H54 (cell line): ENCODE results near the gene LINC01488.

Experiments used
- DNase-seq: peaks from one replicate; pipeline ENCODE4 v3.0.0; 2011; ENCODE audit warnings: low spot score, mixed read lengths; ENCODE audit not compliant: insufficient read length
- FAIRE-seq: peaks from 3 replicates; lab custom pipeline; 2011; peaks lifted over from hg19 to GRCh38; lab: Jason Lieb, UNC
- POLR2A ChIP-seq: IDR thresholded peaks from 2 replicates; pipeline ENCODE4 v1.6.1; 2011; ENCODE audit warnings: low read depth, mild to moderate bottlenecking, low read length

Gene LINC01488

GRCh38 chr11:69450857-69451220 is 30.6 kb upstream of the LINC01488 start:
- DNase-seq: no peak
- no peak for FAIRE-seq
- TF ChIP-seq POLR2A: no peak

DNA sequence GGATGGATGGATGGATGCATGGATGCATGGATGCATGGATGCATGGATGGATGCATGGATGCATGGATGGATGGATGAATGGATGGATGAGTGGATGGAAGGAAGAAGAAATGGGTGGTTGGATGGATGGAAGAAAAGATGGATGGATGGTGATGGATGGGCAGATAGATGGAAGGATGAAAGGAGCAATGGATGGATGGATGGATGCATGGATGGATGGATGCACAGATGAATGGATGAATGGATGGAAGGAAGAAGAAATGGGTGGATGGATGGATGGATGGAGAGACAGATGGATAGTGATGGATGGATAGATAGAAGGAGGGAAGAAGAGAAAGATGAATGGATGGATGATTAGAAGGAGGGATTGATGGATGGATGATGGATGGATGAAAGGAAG is 30.2 kb upstream of the LINC01488 start:
- TF ChIP-seq POLR2A: no peak
- DNase-seq: no peak
- FAIRE-seq: no peak

- FAIRE-seq (no peak), DNase-seq (no peak)
- no peak for TF ChIP-seq POLR2A
Observed at GRCh38 chr11:69452206-69452987, 29.1 kb upstream of the LINC01488 start.

- no peak for TF ChIP-seq POLR2A
- DNase-seq (no peak), FAIRE-seq (no peak)
Observed at GRCh38 chr11:69453151-69453550, 28.3 kb upstream of the LINC01488 start.

DNA sequence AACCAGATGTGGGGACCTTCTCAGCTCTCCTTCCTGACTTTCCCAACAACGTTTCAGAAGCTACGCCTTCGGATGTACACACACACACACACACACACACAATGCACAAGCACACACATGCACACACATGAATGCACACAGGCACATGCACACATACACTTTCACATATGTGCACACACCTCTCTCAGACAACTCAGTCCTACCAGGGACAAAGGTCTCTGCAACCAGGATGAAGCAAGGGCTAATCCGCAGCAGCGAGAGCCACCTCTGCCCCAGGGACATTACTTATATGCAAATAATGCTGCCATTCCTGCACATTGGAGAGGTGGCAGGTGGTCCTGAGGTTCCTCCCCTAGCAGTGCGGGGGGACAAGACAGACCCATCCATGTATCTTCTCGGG is 27.4 kb upstream of the LINC01488 start:
- DNase-seq (no peak), FAIRE-seq (no peak)
- TF ChIP-seq POLR2A: no peak

- no peak for TF ChIP-seq POLR2A
- DNase-seq (no peak), FAIRE-seq (no peak)
Observed at GRCh38 chr11:69455969-69456368, 25.5 kb upstream of the LINC01488 start.

DNA sequence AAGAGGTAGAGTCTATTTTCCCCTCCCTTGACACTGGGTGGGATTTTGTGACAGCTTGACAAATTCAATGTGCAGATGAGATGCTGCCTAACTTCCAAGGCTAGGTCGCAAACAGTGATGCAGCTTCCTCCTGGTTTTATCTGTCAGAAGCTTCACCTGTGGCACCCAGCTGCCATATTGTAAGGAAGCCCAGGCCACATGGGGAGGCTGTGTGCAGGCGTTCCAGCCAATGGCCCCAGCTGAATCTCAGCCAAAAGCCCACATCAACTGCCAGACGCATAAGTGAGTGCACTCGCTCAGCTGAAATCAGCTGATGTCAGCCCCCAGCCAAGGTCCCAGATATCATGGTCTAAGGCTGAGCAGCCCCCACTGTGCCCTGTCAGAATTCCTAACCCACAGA is 24.8 kb upstream of the LINC01488 start:
- DNase-seq: no peak
- no peak for FAIRE-seq
- TF ChIP-seq POLR2A: no peak

DNA sequence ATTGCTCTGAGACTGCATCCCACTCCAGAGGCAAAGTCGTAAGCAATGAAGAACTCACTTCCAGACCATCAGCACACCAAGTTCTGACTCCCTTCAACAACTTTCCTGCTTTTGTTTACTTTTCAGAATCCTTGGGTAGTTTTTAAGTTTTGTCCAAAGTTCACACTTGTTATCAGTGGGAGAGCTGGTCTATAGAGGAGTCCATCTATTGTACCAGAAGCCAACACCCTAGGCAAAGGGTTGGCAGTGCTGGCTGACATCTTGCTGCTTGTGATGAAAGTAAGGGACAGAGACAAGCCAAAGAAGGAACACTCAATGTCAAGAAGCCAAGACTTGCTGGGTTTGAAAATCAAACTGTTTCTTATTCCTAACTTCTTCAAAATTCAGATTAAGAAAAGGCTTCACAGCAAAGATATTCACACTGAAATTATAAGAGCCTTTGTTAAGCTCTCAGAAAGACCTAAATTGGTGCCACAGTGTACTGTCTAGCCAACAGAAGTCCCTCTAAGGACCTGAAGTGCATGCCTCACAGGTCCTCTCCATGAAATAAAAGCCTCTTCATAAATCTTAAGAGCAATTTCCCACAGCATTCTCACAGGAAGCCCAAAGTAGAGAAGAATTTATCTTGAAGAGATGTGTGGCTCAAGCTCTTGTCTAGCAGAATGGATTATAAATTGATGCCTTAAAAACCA is 21.5 kb upstream of the LINC01488 start:
- FAIRE-seq (no peak), DNase-seq (no peak)
- TF ChIP-seq POLR2A: no peak

DNA sequence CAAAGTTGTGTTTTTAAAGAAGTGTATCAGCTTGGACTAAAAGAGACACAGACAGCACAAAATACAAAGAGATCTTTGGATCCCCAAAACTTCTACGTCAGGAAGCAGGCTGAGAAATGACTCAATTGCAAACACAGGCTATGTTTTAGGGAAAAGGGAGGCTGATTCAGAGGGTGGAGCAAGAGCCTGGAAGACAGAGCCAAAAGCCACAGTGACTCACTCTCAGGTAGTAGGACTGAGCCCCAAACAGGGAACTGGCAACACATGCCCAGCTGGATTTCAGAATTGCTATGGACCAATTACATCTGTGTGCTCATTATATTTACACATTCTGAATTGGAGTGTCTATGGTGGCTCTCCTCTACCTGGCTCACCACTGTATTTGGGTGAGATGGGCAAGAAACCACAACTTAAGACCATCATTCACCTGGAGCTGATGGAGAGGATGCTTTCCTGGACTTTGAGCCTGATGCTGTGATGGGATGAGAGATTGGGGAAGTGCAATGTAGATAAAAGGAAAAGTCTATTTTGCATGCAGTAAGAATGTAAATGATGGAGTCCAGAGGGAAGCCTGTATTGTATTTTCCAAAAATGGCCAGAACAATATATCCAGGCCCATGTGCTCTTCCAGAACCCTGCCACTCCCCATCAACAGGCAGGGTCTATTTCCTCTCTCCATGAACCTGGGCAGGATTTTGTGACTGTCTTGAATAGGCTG is 20.8 kb upstream of the LINC01488 start:
- FAIRE-seq: peak; percentile 77
- DNase-seq: peak; percentile 92
- no peak for TF ChIP-seq POLR2A

- DNase-seq: no peak
- FAIRE-seq: no peak
- TF ChIP-seq POLR2A: no peak
Observed at GRCh38 chr11:69461272-69461962, 20.0 kb upstream of the LINC01488 start.

DNA sequence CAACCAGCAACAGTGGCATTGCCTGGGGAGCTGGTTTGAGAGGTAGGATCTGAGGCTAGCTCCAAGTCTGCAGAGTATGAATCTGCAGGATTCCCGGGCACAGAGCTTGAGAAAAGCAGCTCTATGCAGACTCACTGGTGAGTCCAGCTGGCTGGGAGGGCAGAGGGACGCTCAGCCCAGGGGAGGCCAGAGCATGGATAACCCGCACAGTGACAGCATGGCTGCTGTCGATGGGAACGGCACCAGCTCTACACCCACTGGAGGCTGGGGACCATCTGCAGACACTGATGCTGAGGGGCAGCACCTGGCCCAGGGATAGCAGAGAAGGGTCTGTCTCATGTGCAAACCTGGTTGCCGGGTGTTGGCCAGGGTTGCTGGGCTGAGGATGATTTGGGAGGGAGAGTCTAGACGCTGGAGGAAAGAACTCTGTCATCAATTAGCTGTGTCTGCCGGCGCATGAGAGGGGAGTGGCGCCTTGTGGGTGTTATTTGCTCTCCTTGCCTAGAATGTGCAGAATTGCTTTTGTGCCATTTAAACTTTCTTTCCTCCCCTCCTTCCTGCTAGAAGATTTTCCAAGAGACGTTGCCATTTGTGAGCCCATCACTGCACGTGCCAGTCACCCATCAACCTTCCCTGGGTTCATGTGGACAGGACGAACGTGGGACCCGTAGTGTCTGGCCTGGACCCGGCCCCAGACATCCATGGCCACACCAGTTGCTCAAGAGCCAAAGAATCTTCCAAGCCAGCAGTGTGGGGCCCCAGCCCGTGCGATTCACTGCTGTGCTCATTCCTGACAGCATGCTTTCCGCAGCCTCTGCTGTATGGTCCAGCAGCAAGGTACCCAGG is 19.1 kb upstream of the LINC01488 start:
- DNase-seq (no peak), FAIRE-seq (no peak)
- TF ChIP-seq POLR2A: no peak

GRCh38 chr11:69463181-69463994 is 18.1 kb upstream of the LINC01488 start:
- no peak for FAIRE-seq

More at GRCh38 chr11:69463181-69463994, 18.1 kb upstream of the LINC01488 start:
- no peak for TF ChIP-seq POLR2A
- no peak for DNase-seq
